Cardiac septum (tissue), 1 donor: ENCODE data around the gene TTBK1. TPM values are rescaled to one million over a fixed set of nuclear protein-coding genes. Genes with fewer than 3 reads are reported as not detected.
A peak's percentile ranks its signal among the peaks of the same experiment; 100 is the strongest.
"Not testable (repeated sequence)": the region's sequence is repeated elsewhere in the genome, so short reads cannot be mapped to it uniquely, and the experiment has no call there.

Source experiments
- DNase-seq: peaks from one replicate; pipeline ENCODE4 v3.0.0-alpha.2; 2020; ENCODE audit warnings: low spot score
- intact Hi-C: fragments of 100-400 bp; cut with DNase I; formaldehyde crosslinking; loops from one replicate; pipeline ENCODE4 v1.14.0; 2022
- total RNA-seq: library from RNA; stranded (reverse); fragmentation: NEBNext Ultra II Directional; extraction: Animal tissue kit (Norgen Biotek cat#: 25700); gene quantifications from one replicate; pipeline ENCODE4 v1.2.1, GENCODE V29; 2021
- donor health status: DM: no; HTN: no; CAD: no.

Gene TTBK1
- total RNA-seq, 1 donor from 2014 or later: 0.35 TPM

DNA sequence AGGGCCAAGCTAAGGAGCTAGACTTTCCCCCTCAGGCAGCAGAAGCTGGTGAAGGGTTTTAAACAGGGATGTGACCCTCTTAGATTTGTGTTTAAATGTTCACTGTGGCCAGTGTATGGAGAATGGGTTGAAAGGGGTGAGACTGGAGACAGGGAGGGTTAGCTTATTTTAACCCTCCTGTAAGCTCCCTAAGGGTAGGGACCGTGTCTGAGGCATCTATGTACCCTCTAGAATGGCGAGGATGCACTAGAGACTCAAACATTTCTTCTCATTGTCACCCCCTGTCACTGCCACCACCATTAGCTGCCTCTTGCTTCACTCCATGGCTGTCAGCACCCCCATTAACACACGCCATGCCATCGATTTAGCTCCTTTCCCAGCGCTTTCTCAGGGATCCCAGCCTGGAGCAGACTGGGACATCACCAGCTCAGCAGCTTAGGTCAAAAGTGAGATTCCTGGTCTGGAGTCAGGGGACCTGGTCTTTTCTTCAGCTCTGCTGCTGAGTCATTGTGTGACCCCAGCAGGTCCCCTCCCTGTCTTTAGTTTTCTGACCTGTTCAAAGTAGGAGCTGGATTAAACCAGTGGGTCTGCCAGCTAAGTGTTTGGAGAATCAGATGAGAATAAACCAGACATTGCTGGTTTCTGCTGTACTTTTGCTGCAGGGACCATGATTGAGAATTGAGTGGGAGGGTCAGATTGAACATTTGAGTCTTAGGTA lies 53.7 kb downstream of the TTBK1 start:
- intact Hi-C loops: no loop called here
- DNase-seq: no peak

DNA sequence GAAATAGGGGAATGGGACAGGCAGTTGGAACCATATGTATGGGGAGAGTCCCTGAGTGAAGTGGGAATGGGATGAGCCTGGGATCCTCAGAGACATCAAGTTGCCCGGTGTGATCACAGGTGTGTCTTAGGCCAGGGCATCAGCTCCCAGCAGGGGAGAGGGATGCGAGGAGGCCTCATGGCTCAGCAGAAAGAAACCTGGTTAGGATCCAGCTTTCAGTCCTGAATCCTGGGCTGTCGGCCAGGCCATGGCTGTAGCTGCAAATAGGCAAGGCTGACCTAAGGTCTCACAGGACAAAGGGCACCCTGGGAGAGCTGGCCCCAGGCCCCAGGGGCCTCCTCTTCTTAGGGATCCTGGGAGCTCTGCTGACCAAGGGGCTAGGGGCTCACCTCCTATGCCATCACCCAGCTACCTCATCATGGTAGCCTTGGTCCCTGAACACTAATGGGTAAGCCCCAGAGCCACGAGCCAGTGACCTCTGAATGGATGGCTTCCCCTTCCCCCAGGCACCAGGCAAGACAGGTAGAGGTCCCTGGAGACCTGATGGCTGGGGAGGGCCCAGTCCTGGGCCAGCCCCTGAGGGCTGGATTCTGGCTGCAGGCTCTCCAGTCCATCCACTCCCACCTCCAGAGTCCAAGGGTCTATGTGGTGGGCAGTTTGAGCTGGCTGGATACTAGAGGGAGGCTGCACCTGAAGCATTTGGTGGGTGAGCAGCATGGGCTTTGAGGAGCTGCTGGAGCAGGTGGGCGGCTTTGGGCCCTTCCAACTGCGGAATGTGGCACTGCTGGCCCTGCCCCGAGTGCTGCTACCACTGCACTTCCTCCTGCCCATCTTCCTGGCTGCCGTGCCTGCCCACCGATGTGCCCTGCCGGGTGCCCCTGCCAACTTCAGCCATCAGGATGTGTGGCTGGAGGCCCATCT lies 54.6 kb downstream of the TTBK1 start, which contains the start of gene SLC22A7:
TSS of gene SLC22A7 (plus strand) at position 617 of the 921 bp plus-strand sequence. CDS start at position 716, 99 bp downstream.
- DNase-seq: no peak
- intact Hi-C loops: no loop called here

DNA sequence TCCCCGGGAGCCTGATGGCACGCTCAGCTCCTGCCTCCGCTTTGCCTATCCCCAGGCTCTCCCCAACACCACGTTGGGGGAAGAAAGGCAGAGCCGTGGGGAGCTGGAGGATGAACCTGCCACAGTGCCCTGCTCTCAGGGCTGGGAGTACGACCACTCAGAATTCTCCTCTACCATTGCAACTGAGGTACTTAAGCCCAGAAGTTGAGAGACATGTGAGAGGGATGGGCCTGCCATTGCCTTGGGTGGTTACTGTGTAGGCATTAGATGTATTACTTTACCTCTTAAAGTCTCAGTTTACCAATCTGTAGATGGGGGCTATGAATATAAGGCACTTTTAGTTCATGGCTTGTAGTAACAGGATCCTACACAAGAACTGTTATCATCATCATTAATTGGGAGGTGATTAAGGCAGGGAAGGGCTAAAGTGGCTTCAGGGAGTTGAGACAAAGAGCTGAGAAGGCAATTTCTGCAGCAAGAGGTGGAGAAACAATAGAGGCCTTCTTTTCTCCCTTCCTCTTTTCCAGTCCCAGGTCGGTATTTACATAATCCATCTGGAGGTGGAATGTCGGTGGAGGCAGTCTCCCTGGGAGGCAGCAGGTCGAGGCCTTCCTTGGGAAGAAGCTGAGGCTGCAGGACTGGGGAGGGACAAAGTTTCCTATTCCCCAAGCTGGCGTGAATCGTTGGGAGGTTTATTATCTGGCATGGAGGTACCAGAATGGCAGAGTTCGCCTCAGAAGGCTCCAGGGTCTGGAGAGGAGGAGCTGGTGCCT lies 55.5 kb downstream of the TTBK1 start:
- no peak for DNase-seq
- intact Hi-C loops: no loop called here

DNA sequence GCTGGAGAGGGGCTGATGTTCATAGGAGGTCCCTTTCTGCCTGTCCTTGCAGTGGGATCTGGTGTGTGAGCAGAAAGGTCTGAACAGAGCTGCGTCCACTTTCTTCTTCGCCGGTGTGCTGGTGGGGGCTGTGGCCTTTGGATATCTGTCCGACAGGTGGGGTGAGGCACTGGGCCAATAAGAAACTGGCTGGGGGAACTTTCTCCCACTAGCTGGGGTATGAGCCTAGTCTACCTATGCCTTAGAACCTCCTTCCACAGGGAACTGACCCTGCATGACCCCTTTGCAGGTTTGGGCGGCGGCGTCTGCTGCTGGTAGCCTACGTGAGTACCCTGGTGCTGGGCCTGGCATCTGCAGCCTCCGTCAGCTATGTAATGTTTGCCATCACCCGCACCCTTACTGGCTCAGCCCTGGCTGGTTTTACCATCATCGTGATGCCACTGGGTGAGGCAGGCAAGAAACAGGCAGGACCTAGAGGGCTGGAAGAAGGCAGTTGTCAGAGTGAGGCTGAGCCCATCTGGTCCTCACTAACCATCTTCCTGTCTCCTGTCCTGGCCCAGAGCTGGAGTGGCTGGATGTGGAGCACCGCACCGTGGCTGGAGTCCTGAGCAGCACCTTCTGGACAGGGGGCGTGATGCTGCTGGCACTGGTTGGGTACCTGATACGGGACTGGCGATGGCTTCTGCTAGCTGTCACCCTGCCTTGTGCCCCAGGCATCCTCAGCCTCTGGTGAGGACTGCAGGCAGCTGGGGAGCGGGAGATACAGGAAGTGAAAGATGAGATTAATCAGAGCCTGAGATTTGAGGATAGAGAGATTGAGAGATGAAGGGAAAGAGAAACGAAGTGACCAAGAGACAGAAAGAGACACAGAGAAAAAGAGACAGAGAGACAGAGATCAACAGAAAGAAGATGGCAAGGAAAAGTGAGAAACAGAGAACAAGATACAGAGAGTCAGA lies 56.3 kb downstream of the TTBK1 start:
- intact Hi-C loops: no loop called here
- DNase-seq: no peak

DNA sequence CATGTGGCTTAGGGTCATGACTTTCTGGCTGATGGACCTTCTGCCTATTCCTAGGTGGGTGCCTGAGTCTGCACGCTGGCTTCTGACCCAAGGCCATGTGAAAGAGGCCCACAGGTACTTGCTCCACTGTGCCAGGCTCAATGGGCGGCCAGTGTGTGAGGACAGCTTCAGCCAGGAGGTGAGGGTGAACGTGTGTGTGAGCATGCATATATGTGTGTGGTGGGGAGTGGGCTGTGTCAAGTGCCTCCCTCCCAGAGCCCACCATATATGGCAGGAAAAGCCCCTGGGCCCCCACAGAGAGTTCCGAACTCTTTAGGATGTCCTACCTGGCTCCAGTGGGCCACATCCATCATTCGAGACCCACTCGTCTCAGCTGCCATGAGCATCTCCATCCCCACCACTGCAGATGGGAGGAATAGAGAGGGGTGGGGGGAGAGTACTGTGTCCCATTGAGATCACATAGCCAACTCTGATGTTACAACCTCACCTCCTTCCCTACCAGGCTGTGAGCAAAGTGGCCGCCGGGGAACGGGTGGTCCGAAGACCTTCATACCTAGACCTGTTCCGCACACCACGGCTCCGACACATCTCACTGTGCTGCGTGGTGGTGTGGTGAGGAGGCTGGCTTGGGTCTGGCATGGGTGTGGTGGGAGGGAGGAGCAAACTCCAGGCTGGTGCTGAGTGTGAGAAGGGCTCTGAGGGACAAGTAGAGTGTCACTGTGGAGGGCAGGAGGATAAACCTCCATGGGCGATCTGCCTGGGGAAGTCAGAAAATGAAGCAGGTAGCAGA lies 58.0 kb downstream of the TTBK1 start:
- DNase-seq: no peak

DNA sequence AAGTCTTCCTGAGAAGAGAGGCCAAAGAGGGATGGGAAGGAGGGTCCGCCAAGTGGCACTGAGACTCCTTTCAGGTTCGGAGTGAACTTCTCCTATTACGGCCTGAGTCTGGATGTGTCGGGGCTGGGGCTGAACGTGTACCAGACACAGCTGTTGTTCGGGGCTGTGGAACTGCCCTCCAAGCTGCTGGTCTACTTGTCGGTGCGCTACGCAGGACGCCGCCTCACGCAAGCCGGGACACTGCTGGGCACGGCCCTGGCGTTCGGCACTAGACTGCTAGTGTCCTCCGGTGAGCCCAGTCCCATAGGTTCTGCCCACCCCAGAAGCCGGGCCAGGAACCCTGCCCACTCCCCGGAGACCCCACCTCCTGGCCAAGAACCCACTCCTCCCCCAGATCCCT lies 58.8 kb downstream of the TTBK1 start:
- no peak for DNase-seq
- intact Hi-C loops: no loop called here

More for the DNA sequence above, 58.0 kb downstream of the TTBK1 start:
- intact Hi-C loops: no loop called here

DNA sequence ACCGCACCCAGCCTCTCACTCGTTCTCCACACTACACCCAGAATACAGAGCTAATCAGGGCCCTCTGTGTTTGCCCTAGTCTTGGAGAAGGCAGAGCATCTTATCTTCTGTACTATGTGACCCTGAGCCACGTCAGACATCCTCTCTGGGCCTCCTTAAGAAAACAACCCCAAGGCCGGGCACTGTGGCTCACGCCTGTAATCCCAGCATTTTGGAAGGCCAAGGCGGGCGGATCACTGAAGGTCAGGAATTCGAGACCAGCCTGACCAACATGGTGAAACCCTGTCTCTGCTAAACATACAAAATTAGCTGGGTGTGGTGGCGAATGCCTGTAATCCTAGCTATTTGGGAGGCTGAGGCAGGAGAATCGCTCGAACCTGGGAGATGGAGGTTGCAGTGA lies 59.7 kb downstream of the TTBK1 start:
- intact Hi-C loops, DNase-seq: not testable (repeated sequence)

DNA sequence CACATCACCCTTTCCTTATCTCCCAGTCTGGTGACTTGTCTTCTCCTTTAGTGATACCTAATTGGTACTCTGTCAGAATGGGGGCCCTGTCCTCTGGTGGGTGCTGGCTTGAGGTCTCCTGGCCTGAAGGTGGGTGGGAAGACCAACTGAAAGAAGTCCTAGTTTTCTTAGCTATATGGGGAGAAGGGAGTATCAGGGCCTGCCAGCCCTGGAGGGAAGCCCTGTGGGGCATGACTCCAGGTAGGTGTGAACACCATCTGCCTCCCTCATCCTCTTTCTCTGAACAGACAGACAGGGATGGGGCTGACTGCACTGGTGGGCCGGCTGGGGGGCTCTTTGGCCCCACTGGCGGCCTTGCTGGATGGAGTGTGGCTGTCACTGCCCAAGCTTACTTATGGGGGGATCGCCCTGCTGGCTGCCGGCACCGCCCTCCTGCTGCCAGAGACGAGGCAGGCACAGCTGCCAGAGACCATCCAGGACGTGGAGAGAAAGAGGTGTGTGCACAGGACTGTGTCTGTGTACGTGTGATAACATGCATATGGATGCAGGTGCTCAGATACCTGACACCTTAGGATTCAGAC lies 60.6 kb downstream of the TTBK1 start:
- no peak for DNase-seq
- intact Hi-C loops: no loop called here

DNA sequence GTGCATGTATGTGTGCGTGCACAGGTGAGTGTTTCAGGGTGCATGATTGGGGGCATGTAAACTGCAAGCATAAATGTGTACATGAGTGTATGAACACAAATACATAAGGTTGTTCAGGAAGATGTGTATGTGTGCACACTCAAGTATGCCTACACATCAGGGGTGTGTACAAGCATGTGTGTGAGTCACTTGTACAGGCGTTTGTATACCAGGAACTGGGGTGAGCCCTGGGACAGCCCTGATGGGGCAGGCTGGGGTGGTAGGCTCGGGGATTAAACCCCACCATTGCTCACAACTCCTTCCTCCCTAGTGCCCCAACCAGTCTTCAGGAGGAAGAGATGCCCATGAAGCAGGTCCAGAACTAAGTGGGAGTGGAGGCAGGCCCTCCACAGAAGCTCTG lies 61.1 kb downstream of the TTBK1 start:
- no peak for DNase-seq
- intact Hi-C loops: no loop called here

DNA sequence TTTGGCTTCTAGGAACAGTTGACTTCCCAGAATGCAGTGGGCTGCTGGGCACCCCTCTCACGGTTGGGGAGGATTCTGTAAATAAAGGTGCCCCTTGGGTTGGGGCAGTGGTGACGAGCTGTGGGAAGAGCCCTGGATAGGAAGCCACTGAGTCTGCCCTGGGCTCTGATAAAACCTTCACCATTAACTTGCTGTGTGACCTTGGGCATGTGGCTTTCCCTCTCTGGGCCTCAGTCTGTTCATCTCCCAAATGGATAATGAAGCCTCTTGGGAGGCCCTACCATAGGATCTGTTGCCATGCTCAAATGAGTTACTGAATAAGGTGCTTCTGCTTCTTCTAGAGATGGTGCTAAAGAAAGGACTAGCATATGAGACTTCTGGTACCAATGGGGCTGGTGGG lies 61.6 kb downstream of the TTBK1 start:
- no peak for DNase-seq

DNA sequence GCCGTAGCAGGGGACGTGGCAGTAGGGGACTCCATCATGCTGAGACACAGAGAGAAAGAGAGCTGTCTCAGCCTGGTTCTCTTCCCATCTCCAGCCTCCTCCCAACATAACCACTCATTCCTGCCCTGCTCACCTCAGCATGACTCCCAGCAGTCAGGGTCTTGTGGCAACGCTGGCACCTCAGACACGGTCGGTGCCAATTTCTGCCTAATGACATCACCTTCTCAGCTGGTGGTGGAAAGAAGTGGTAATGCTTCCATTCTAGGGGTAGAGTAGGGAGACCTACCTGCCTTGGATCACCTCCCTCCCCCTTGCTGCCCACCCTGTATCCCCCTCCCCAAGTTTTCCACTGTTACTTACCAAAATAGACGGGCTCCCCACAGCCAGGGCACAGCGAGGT lies 62.8 kb downstream of the TTBK1 start:
- intact Hi-C loops: no loop called here
- DNase-seq: no peak

More for the DNA sequence above, 61.6 kb downstream of the TTBK1 start:
- intact Hi-C loops: no loop called here

DNA sequence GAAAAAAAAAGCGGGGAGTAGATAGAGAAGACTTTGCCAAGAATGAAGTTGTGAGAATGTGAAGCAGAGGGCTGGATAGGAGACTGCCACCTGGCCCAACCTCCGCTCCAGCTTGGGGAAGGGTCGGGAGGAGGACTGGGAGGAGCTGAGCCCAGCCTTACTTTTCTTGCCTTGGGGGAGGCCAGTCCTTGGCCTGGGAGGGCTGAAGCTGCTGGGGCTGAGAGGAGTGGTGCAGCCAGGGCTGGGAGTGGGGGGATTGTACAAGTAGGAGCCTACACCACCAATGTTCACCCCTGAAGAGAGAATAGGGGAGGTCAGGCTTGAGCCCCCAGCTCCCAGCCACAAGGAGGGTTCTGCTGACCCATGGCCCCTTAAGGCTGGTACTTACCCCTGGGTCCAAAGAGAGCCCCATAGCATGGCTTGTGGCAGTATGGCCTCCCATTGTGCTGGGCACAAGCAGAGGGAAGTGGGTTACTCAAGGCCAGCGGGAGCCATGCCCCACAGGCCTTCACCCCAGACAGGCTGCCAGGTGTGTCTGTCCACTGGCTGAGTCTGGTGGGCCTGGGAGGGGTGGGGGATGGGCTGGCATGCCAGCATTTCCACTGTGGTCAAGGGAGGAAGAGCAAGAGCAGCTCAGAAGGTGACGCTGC lies 64.3 kb downstream of the TTBK1 start:
- no peak for DNase-seq
- intact Hi-C loops: no loop called here

DNA sequence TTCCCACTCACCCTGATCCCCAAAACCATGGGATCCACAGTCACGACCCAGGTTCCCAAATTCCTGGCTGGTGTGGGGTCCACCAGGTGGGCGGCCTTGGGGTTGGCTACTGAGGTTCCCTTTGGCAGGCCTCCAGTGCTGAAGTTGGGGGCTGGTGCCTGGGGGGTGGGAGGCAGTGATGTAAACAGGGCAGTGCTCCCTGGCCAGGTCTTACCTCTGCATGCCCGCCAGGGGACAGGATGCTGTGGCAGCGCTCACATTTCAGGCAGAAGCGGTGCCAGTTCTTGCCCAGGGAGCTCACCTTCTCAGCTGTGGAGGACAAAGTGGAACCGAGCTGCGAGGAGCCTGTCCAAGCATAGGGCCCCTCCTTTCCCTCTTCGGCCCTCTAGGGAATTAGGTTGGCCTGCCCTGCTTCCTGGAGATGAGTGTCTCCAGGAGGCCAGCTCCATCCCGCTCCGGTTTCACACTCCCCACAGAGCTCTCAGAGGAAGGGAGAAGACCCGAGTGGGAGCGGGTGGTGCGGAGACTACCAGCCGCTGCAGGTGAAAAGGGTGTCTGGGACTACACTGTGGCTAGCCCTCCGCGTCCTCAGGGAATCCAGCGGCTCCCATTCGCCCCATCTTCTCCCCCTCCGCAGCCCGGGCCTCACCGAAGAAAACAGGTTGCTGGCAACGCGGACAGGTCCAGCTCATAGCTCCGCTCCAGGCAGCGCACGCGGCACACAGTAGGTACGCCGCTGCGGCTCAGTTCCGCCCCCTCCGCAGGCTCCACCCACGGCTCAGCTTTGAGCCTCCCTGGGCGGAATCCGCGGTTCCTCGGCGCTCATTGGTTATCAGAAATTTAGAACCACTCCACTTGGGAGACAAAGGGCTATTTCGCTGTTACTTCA lies 65.1 kb downstream of the TTBK1 start, which contains the start of gene CRIP3:
TSS of gene CRIP3 (minus strand) at position 726 of the 889 bp plus-strand sequence. CDS start at position 692, 34 bp downstream.
- intact Hi-C loops: no loop called here

DNA sequence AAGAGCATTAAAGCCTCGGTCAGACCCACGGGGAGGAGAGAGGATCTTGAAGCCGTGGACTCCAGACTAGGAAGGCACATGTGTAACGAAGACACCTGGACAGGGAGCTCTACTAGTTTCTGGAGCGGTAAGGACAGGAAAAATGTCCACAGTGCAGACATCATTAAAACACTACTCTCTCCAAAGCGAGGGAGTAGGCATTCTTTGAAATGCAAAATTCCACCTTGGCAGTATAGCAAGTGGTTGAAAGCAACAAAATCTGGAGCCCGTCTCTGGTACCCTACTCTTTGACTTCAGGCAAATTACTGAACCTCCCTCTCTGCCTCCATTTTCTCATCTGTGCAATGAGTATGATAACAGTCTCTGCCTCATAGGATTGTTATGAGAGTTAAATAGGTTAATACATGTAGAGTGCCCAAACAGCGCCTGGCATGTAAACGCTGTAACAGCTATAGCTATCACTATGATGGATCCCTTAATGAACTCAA lies 65.8 kb downstream of the TTBK1 start:
- intact Hi-C loops: no loop called here
- DNase-seq: no peak

More for the DNA sequence above, 65.1 kb downstream of the TTBK1 start, which contains the start of gene CRIP3:
- DNase-seq: peak; percentile 83

DNA sequence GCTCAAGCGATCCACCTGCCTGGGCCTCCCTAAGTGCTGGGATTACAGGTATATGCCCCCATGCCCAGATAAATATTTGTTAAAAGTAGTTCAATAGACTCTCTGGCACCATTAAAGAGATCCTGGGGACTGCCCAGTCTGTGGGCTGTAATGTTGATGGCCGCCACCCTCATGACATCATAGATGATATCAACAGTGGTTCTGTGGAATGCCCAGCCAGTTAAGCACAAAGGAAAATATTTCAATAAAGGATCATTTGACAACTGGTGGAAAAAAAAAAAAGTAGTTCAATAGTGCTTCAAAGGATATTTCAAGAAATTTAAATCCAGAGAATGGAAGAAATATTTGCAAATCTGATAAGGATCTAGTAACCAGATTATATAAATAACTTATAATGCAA lies 66.9 kb downstream of the TTBK1 start:
- intact Hi-C loops: no loop called here
- DNase-seq: no peak

DNA sequence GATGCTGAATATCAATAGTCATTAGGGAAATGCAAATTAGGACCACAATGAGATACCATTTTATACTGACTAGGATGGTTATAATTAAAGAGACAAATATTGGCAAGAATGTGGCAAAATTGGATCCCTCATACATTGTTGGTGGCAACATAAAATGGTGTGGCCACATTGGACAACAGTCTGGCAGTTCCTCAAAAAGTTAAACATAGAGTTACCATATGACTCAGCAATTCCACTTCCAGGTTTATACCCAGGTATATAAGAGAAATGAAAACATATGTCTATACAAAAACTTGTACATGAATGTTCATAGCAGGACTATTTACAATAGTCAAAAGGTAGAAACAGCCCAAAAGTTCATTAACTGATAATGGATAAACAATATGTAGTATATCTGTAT lies 67.3 kb downstream of the TTBK1 start:
- intact Hi-C loops: no loop called here
- no peak for DNase-seq
